ENCODE data around the gene CBLC. TPM values are rescaled to one million over a fixed set of nuclear protein-coding genes. Genes with fewer than 3 reads are reported as not detected.

Gene CBLC
- total and polyA plus RNA-seq, 2 experiments from 2014 or later, result 26.2 to 39.7 TPM

GRCh38 chr19:44741258-44741731 lies 36.4 kb upstream of the CBLC start:
- no peak overlapping the region for H2AFZ ChIP-seq
- no peak for TF ChIP-seq EZH2phosphoT487 (IDR thresholded peaks at IDR 0.05; ENCODE audit: low read depth, severe bottlenecking, unreplicated experiment)
- no peak for TF ChIP-seq CTCF (IDR thresholded peaks at IDR 0.05; ENCODE audit: poor library complexity)
- no peak for TF ChIP-seq EZH2 (IDR thresholded peaks at IDR 0.05; ENCODE audit: borderline replicate concordance)
- WGBS (ENCODE audit: low lambda C conversion rate, missing lambda C conversion rate), result 80% methylated on average over 6 of the region's 6 CpGs
- no peaks in the 10 kb centered on the region for H4K20me1 ChIP-seq (ENCODE audit: insufficient read depth, poor library complexity, severe bottlenecking)
- peak overlapping the region; percentile 14 for H3K4me2 ChIP-seq
- H3K4me3 ChIP-seq, result no peak overlapping the region
- H3K9me3 ChIP-seq (ENCODE audit: low read depth), result no peaks in the 10 kb centered on the region
- DNase-seq (ENCODE audit: low spot score), result no peak
- peaks cover 50% of the 10 kb centered on the region for H3K4me1 ChIP-seq (ENCODE audit: insufficient read depth)
- H3K79me2 ChIP-seq, result no peaks in the 10 kb centered on the region
- H3K36me3 ChIP-seq (replicated peaks; ENCODE audit: insufficient read depth, low read depth), result no peaks in the 10 kb centered on the region
- H3K9me2 ChIP-seq (replicated peaks; ENCODE audit: insufficient read depth), result no peaks in the 10 kb centered on the region
- no peaks in the 10 kb centered on the region for H3K27me3 ChIP-seq
- peak overlapping the region; percentile 92 for H3K27ac ChIP-seq

GRCh38 chr19:44741841-44742329 lies 35.8 kb upstream of the CBLC start:
- Histone ChIP-seq H3K4me2 (peak overlapping the region; percentile 32), H3K4me1 (ENCODE audit: insufficient read depth) (peaks cover 55% of the 10 kb centered on the region), H3K4me3 (no peak overlapping the region), H3K79me2 (no peaks in the 10 kb centered on the region), H3K9me3 (ENCODE audit: low read depth) (no peaks in the 10 kb centered on the region), H3K9me2 (replicated peaks; ENCODE audit: insufficient read depth) (no peaks in the 10 kb centered on the region), H2AFZ (no peak overlapping the region), H3K27ac (peak overlapping the region; percentile 94), H3K27me3 (no peaks in the 10 kb centered on the region), H4K20me1 (ENCODE audit: insufficient read depth, poor library complexity, severe bottlenecking) (no peaks in the 10 kb centered on the region), H3K36me3 (replicated peaks; ENCODE audit: insufficient read depth, low read depth) (no peaks in the 10 kb centered on the region)
- DNase-seq (ENCODE audit: low spot score), result peak; percentile 97
- WGBS (ENCODE audit: low lambda C conversion rate, missing lambda C conversion rate), result 17% methylated on average over 13 of the region's 13 CpGs
- no peak for TF ChIP-seq CTCF (IDR thresholded peaks at IDR 0.05; ENCODE audit: poor library complexity)
- no peak for TF ChIP-seq EZH2phosphoT487 (IDR thresholded peaks at IDR 0.05; ENCODE audit: low read depth, severe bottlenecking, unreplicated experiment)
- no peak for TF ChIP-seq EZH2 (IDR thresholded peaks at IDR 0.05; ENCODE audit: borderline replicate concordance)

- DNase-seq (ENCODE audit: low spot score), result no peak
- H2AFZ ChIP-seq, result no peak overlapping the region
- peak overlapping the region; percentile 94 for H3K27ac ChIP-seq
- H3K4me1 ChIP-seq (ENCODE audit: insufficient read depth), result peaks cover 59% of the 10 kb centered on the region
- no peak overlapping the region for H3K4me3 ChIP-seq
- TF ChIP-seq EZH2 (IDR thresholded peaks at IDR 0.05; ENCODE audit: borderline replicate concordance) (no peak), EZH2phosphoT487 (IDR thresholded peaks at IDR 0.05; ENCODE audit: low read depth, severe bottlenecking, unreplicated experiment) (no peak), CTCF (IDR thresholded peaks at IDR 0.05; ENCODE audit: poor library complexity) (no peak)
- H3K27me3 ChIP-seq, result no peaks in the 10 kb centered on the region
- 83% methylated on average over 20 of the region's 20 CpGs for WGBS (ENCODE audit: low lambda C conversion rate, missing lambda C conversion rate)
- H3K36me3 ChIP-seq (replicated peaks; ENCODE audit: insufficient read depth, low read depth), result no peaks in the 10 kb centered on the region
- no peaks in the 10 kb centered on the region for H3K9me3 ChIP-seq (ENCODE audit: low read depth)
- no peaks in the 10 kb centered on the region for H3K9me2 ChIP-seq (replicated peaks; ENCODE audit: insufficient read depth)
- H3K79me2 ChIP-seq, result no peaks in the 10 kb centered on the region
- no peaks in the 10 kb centered on the region for H4K20me1 ChIP-seq (ENCODE audit: insufficient read depth, poor library complexity, severe bottlenecking)
- peak overlapping the region; percentile 32 for H3K4me2 ChIP-seq
Measured at GRCh38 chr19:44742330-44743061, 35.2 kb upstream of the CBLC start.

Data from hepatocyte (in vitro differentiated cells).